ENCODE results near the gene RPS5.

GRCh38 chr19:58417071-58417470 is 30.0 kb downstream of the RPS5 start:
- TF ChIP-seq CTCF (conservative IDR thresholded peaks at IDR 0.05; ENCODE audit: low read depth, low read length) = no peak
- TF ChIP-seq EZH2 (IDR thresholded peaks at IDR 0.05; ENCODE audit: borderline replicate concordance, low read depth, low read length, poor library complexity, severe bottlenecking) = no peak
